Brain microvascular endothelial cell (primary cell): ENCODE measurements around the gene PCDH15.

Experiments
- DNase-seq: peaks from one replicate; pipeline ENCODE4 v3.0.0-alpha.2; 2020
- H3K27ac ChIP-seq: fragments of 250-450 bp; sonication (Bioruptor Pico); 2 replicates; pipeline ENCODE4 v1.5.1; 2020; ENCODE audit warnings: mild to moderate bottlenecking, moderate library complexity
- H3K27me3 ChIP-seq: fragments of 250-450 bp; sonication (Bioruptor Pico); replicated peaks from 2 replicates; pipeline ENCODE4 v1.5.1; 2020; ENCODE audit warnings: mild to moderate bottlenecking
- H3K36me3 ChIP-seq: fragments of 250-450 bp; sonication (Bioruptor Pico); replicated peaks from 2 replicates; pipeline ENCODE4 v1.5.1; 2020; ENCODE audit warnings: mild to moderate bottlenecking
- H3K4me3 ChIP-seq: 2 replicates; pipeline ENCODE4 v1.5.1; 2011; ENCODE audit warnings: low read depth, mild to moderate bottlenecking, control low read depth, low read length, moderate library complexity
- in situ Hi-C: cut with HindIII; loops from 2 replicates; pipeline ENCODE4 v1.10.0; 2017; ENCODE audit warnings: low sequenced_read_pairs, low pct_ligation_motif_present
- TF ChIP-seq, protein P1 (sequence below): IDR thresholded peaks from 2 replicates; pipeline ENCODE4 v1.5.1; 2011; ENCODE audit warnings: low read depth, mild to moderate bottlenecking, moderate library complexity, low read length, control low read depth, inconsistent platforms; ENCODE audit errors: missing control alignments

PCDH15 gene

DNA sequence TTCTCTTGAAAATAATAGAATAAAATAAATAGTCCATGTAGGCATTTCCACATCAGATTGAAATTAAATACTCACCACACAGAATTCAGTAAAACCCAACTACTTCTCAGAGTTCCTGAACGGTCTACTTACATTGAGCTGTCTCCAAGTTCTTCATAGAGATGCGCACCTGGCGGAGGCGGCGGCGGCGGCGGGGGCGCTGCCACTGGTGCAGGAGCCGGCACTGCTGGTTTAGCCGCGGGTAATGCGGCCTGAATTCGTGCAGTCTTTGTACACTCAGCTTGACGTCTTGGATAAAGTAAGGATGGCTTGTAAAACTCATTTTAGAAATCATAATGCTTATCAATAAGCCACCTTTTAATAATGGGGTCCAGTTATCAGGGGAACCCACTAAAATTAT lies 973.8 kb downstream of the PCDH15 start:
- TF ChIP-seq, protein P1, sequence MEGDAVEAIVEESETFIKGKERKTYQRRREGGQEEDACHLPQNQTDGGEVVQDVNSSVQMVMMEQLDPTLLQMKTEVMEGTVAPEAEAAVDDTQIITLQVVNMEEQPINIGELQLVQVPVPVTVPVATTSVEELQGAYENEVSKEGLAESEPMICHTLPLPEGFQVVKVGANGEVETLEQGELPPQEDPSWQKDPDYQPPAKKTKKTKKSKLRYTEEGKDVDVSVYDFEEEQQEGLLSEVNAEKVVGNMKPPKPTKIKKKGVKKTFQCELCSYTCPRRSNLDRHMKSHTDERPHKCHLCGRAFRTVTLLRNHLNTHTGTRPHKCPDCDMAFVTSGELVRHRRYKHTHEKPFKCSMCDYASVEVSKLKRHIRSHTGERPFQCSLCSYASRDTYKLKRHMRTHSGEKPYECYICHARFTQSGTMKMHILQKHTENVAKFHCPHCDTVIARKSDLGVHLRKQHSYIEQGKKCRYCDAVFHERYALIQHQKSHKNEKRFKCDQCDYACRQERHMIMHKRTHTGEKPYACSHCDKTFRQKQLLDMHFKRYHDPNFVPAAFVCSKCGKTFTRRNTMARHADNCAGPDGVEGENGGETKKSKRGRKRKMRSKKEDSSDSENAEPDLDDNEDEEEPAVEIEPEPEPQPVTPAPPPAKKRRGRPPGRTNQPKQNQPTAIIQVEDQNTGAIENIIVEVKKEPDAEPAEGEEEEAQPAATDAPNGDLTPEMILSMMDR = no peak
- Histone ChIP-seq H3K27ac (no peak overlapping the region), H3K4me3 (no peak overlapping the region), H3K36me3 (no peaks in the 10 kb centered on the region), H3K27me3 (no peaks in the 10 kb centered on the region)
- in situ Hi-C loops = no loop called here
- DNase-seq = no peak

- no peak overlapping the region for H3K4me3 ChIP-seq
- TF ChIP-seq, protein P1 = no peak
- in situ Hi-C loops = no loop called here
- no peak for DNase-seq
- H3K27me3 ChIP-seq = no peaks in the 10 kb centered on the region
- H3K36me3 ChIP-seq = no peaks in the 10 kb centered on the region
- H3K27ac ChIP-seq = no peak overlapping the region
Measured at GRCh38 chr10:53808677-53809372, 992.2 kb downstream of the PCDH15 start.

DNA sequence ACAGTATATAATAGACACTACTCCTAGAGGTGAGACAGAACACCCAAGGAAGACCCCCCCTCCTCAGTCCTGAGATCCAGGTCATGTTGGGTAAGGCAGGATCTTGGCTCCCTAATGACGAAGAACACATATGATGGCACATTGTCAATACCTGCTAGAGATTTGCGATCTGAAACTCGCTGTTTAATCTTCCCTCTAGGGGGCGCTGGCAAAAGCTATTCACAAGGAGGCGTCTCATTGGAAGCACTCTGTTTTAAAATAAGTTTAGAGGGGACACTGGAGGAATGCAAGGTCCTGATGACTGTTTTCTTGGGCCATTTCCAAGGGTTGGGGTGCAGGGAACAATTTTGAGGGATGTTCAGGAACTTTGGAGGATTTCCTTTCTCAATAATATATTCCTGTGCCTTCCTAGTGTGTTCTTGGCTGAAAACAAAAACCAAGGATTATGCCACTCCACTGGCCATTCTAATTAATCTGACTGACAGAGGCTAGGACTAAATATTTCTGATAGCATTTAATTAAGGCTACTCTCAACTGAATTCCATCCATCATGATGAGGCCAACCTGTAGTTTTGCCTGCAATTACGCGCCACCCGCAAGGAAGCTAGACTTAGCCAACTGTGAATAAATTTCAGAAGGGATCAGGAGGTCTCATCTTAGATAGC lies 1014.7 kb downstream of the PCDH15 start:
- Histone ChIP-seq H3K27ac (no peak overlapping the region), H3K27me3 (no peaks in the 10 kb centered on the region), H3K36me3 (no peaks in the 10 kb centered on the region), H3K4me3 (no peak overlapping the region)
- in situ Hi-C loops = no loop called here
- DNase-seq = no peak
- TF ChIP-seq, protein P1 = peak; percentile 9

- H3K4me3 ChIP-seq = no peak overlapping the region
- H3K27ac ChIP-seq = no peak overlapping the region
- no peaks in the 10 kb centered on the region for H3K36me3 ChIP-seq
- H3K27me3 ChIP-seq = no peaks in the 10 kb centered on the region
- no peak for DNase-seq
- TF ChIP-seq, protein P1 = no peak
- in situ Hi-C loops = no loop called here
Measured at GRCh38 chr10:53771701-53772100, 1029.3 kb downstream of the PCDH15 start.

DNA sequence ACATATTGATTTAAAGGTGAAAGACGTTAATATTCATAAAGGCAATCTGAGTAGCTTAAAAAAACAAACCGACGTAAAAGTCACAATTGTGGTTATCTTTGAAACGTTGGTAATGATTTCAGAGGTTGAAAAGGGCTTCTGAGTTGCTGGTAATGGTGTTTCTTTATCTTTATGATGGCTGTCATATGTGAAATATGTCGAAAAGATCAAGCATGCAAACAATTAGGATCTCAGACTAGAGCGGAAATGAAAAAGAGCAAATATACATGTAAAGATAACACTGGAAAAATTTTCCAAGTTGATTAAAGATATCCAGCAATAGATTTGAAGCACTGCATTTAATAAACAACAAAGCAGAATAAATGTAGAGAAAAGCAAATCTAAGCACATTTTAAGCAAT lies 1030.1 kb downstream of the PCDH15 start:
- no peak for DNase-seq
- Histone ChIP-seq H3K4me3 (no peak overlapping the region), H3K36me3 (no peaks in the 10 kb centered on the region), H3K27ac (no peak overlapping the region), H3K27me3 (no peaks in the 10 kb centered on the region)
- TF ChIP-seq, protein P1 = no peak
- in situ Hi-C loops = no loop called here
